Ovary (tissue), 9 donors: ENCODE measurements around the gene DHCR24. TPM values are rescaled to one million over a fixed set of nuclear protein-coding genes. Genes with fewer than 3 reads are reported as not detected.

Experiments used
- DNase-seq, 5 donors: peaks; one replicate each; pipeline ENCODE4 v3.0.0-alpha.2; 2019 to 2020
- H3K27ac ChIP-seq, 2 donors: fragments of 200-600 bp; one replicate each; pipeline versions ENCODE4 v1.5.1 to v1.8.0; 2019 to 2022
- H3K27me3 ChIP-seq: fragments of 200-600 bp; one replicate; pipeline ENCODE4 v1.8.0; 2022
- H3K36me3 ChIP-seq: fragments of 200-600 bp; sonication (generic); one replicate; pipeline ENCODE4 v1.5.1; 2019
- H3K4me1 ChIP-seq: one replicate; pipeline ENCODE4 v1.8.1; 2013; ENCODE audit warnings: mild to moderate bottlenecking, moderate library complexity; ENCODE audit not compliant: insufficient read depth
- H3K4me3 ChIP-seq: fragments of 200-600 bp; sonication (generic); one replicate; pipeline ENCODE4 v1.5.1; 2017
- H3K9me3 ChIP-seq, 2 donors: fragments of 200-600 bp in 1 of 2; sonication (generic) in 1 of 2; one replicate each; pipeline versions ENCODE4 v1.5.1 to v1.8.1; 2013 to 2019; ENCODE audit warnings: mild to moderate bottlenecking in 1 of 2, moderate library complexity in 1 of 2
- CTCF ChIP-seq, 3 donors: fragments of 450-650 bp in 2 of 3; fragments of 200-600 bp in 1 of 3; IDR thresholded peaks; one replicate each; pipeline versions ENCODE4 v1.5.1 to v1.8.0; 2016 to 2022; ENCODE audit warnings: antibody characterized with exemption in 3 of 3, mild to moderate bottlenecking in 1 of 3
- EP300 ChIP-seq: sonication (generic); formaldehyde crosslinking; IDR thresholded peaks from one replicate; pipeline ENCODE4 v1.6.1; 2017; ENCODE audit warnings: antibody characterized with exemption
- POLR2A ChIP-seq: fragments of 450-650 bp; IDR thresholded peaks from one replicate; pipeline ENCODE4 v1.6.1; 2017; ENCODE audit warnings: antibody characterized with exemption, mild to moderate bottlenecking, moderate library complexity
- WGBS, 3 donors: extraction: QIAGEN DNeasy Blood & Tissue Kit in 1 of 3; methylation state at CpG; one replicate each; pipeline versions ENCODE4 v1.1.5 to v1.1.7; 2013 to 2017; 5-methylcytosine and 5-hydroxymethylcytosine counted together
- intact Hi-C, 4 donors: fragments of 100-400 bp; cut with DNase I; formaldehyde crosslinking; loops; one replicate each; pipeline versions ENCODE4 v1.11.0 to v1.15.1; 2022 to 2023
- polyA plus RNA-seq, 2 donors: library from polyadenylated mRNA; stranded (reverse); fragments of 200-250 nt in 1 of 2; fragments of 350-450 nt in 1 of 2; fragmentation: Illumina TruSeq in 1 of 2; extraction: RNeasy Lipid Tissue Mini Kit (QIAGEN cat#74804) in 1 of 2; gene quantifications; one replicate each; pipeline ENCODE4 v1.2.3, GENCODE V29; 2013 to 2014
- total RNA-seq, 7 donors: library from RNA; depleted of rRNA in 2 of 7; stranded (reverse); fragments of >200 nt in 2 of 7; fragmentation: NEBNext Ultra II Directional in 3 of 7; extraction: Animal tissue kit (Norgen Biotek cat#: 25700) in 3 of 7; gene quantifications; one replicate each; pipeline versions ENCODE4 v1.1.0 to v1.2.4, GENCODE V29; 2016 to 2023
- donor health status: DM: no; HTN: no; CAD: no; lungs with moderate emphysema.
- donor health status: DM: no; HTN: no; CAD: no.
- donor health status: Bipolar disorder and iron deficiency.
- donor health status: DM: yes; HTN: yes; CAD: no.
- donor health status: DM: no; HTN: no; CAD: no.
- donor health status: DM: yes; HTN: yes; CAD: no.

DHCR24 gene
- total and polyA plus RNA-seq, 9 donors, result 10.5 to 1,394 (median 74.6) TPM

- WGBS, 3 donors, result 95 to 98% (median 95%) methylated on average over 3 of the region's 3 CpGs
- Histone ChIP-seq H3K4me1 (no peaks in the 10 kb centered on the region), H3K36me3 (no peaks in the 10 kb centered on the region), H3K4me3 (no peak overlapping the region), H3K9me3 (no peaks in the 10 kb centered on the region), H3K27ac (no peak overlapping the region), H3K27me3 (no peaks in the 10 kb centered on the region)
- TF ChIP-seq EP300, result no peak
- no peak for TF ChIP-seq POLR2A
- TF ChIP-seq CTCF (IDR thresholded peaks at IDR 0.05), result no peak
- intact Hi-C loops, result no loop called here
- no peak for DNase-seq
Observed at GRCh38 chr1:54846301-54846700, 40.7 kb downstream of the DHCR24 start.

GRCh38 chr1:54845772-54846171 lies 41.2 kb downstream of the DHCR24 start:
- H3K27me3 ChIP-seq, result no peaks in the 10 kb centered on the region
- 78 to 88% (median 82%) methylated on average over 5 of the region's 5 CpGs for WGBS, 3 donors
- TF ChIP-seq EP300 (no peak), POLR2A (no peak), CTCF (IDR thresholded peaks at IDR 0.05) (no peak)
- H3K4me1 ChIP-seq, result no peaks in the 10 kb centered on the region
- no peak for DNase-seq
- no peaks in the 10 kb centered on the region for H3K36me3 ChIP-seq
- no peaks in the 10 kb centered on the region for H3K9me3 ChIP-seq
- H3K4me3 ChIP-seq, result no peak overlapping the region
- intact Hi-C loops, result no loop called here
- H3K27ac ChIP-seq, result no peak overlapping the region

- Histone ChIP-seq H3K27me3 (no peaks in the 10 kb centered on the region), H3K27ac (no peak overlapping the region), H3K4me3 (no peak overlapping the region), H3K4me1 (no peaks in the 10 kb centered on the region), H3K36me3 (no peaks in the 10 kb centered on the region), H3K9me3 (no peaks in the 10 kb centered on the region)
- DNase-seq, result no peak
- intact Hi-C loops, result no loop called here
- TF ChIP-seq EP300, result no peak
- no peak for TF ChIP-seq CTCF (IDR thresholded peaks at IDR 0.05)
- TF ChIP-seq POLR2A, result no peak
- WGBS, 3 donors, result 80 to 95% (median 82%) methylated on average over 3 of the region's 3 CpGs
Observed at GRCh38 chr1:54844564-54844963, 42.4 kb downstream of the DHCR24 start.

GRCh38 chr1:54843449-54843848 lies 43.5 kb downstream of the DHCR24 start:
- intact Hi-C loops, result no loop called here
- 77 to 89% (median 88%) methylated on average over 5 of the region's 5 CpGs for WGBS, 3 donors
- no peak overlapping the region for H3K4me3 ChIP-seq
- H3K27me3 ChIP-seq, result no peaks in the 10 kb centered on the region
- no peak for TF ChIP-seq POLR2A
- no peak for DNase-seq
- H3K27ac ChIP-seq, result no peak overlapping the region
- H3K4me1 ChIP-seq, result no peaks in the 10 kb centered on the region
- no peaks in the 10 kb centered on the region for H3K36me3 ChIP-seq
- H3K9me3 ChIP-seq, result no peaks in the 10 kb centered on the region

GRCh38 chr1:54842963-54843362 lies 44.0 kb downstream of the DHCR24 start:
- no peak overlapping the region for H3K4me3 ChIP-seq
- TF ChIP-seq EP300, result no peak
- TF ChIP-seq POLR2A, result no peak
- TF ChIP-seq CTCF (IDR thresholded peaks at IDR 0.05), result no peak
- intact Hi-C loops, result no loop called here
- no peaks in the 10 kb centered on the region for H3K4me1 ChIP-seq
- no peaks in the 10 kb centered on the region for H3K36me3 ChIP-seq
- H3K27me3 ChIP-seq, result no peaks in the 10 kb centered on the region
- WGBS, 3 donors, result 82% methylated on average over 9 of the region's 9 CpGs
- DNase-seq, result no peak
- no peaks in the 10 kb centered on the region for H3K9me3 ChIP-seq
- H3K27ac ChIP-seq, result no peak overlapping the region
